HG02623 (cell line): ENCODE results near the gene GTF2A1L.
"Not testable (repeated sequence)": the region's sequence is repeated elsewhere in the genome, so short reads cannot be mapped to it uniquely, and the experiment has no call there.

Experiments used
- ATAC-seq: cut with Tn5 transposase; IDR thresholded peaks from one replicate; pipeline ENCODE4 v1.9.1; 2021; ENCODE audit warnings: moderate library complexity; ENCODE audit not compliant: unreplicated experiment

Gene GTF2A1L

GRCh38 chr2:48694149-48694548 lies 76.5 kb downstream of the GTF2A1L start:
- ATAC-seq = no peak

DNA sequence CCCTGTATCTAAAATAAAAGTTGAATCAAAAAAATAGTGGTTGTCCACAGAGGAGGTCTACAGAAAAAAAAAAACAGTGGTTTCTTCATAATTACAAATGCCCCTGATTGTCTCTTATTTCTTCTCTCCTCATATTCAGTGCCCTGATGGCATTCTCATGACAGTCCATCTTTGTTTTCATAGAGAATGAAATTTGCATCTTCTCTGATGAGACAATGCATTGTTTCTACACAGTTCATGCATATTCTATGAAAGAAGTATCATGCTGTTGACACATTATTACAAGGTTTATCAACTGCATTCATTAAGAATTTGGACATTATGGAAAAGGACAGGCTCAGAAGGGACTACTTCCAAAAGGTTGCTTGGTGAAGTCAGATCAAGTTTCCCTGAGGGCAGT lies 78.3 kb downstream of the GTF2A1L start:
- ATAC-seq = no peak

DNA sequence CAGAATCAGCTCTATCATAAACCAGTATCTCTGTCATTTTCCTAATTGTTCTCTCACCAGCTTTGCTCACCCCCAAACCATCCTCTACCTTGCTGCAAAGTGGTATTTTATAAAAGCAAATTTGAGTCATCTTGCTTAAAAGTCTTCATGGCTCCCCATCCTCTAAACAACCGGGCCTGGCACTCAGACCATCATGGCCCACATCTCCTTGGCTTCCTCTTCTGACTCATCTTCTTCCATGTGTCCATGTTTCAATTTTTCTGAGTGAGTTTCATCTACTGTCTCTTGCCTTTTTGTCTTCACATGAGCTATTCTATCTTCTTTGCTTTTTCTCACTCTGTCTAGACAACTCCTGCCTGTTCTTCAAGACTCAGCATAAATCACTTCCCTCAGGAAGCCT lies 79.2 kb downstream of the GTF2A1L start:
- ATAC-seq = no peak

- ATAC-seq = no peak
These were observed 81.8 kb downstream of the GTF2A1L start for GRCh38 chr2:48699348-48699930.

- ATAC-seq = not testable (repeated sequence)
These were observed 86.0 kb downstream of the GTF2A1L start for GRCh38 chr2:48703621-48704020.

- ATAC-seq = no peak
These were observed 89.8 kb downstream of the GTF2A1L start for GRCh38 chr2:48707466-48707865.

- ATAC-seq = no peak
These were observed 91.7 kb downstream of the GTF2A1L start for GRCh38 chr2:48709096-48710034.

- ATAC-seq = no peak
These were observed 93.7 kb downstream of the GTF2A1L start for GRCh38 chr2:48711343-48711742.

GRCh38 chr2:48712151-48712550 lies 94.5 kb downstream of the GTF2A1L start:
- ATAC-seq = no peak

DNA sequence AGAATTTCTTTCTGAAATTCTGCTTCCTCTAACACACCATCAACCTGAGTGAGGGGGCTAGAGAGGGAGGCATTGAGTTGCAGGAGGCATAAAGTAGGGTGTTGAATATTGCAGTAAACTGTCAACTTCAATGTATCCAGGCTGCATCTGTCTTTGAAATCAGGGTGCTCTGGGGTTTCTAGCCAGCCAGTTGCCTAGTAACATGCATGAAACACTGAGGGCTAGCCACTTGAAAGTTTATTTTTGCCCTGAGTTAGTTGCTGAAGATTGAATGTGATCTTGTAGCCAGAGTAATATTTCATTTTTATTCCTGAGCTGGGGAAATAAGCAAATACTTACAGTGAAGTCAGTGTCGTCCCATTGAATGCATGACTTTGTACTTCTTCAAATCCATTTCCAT lies 96.0 kb downstream of the GTF2A1L start:
- no peak for ATAC-seq

GRCh38 chr2:48714245-48714644 lies 96.6 kb downstream of the GTF2A1L start:
- no peak for ATAC-seq

DNA sequence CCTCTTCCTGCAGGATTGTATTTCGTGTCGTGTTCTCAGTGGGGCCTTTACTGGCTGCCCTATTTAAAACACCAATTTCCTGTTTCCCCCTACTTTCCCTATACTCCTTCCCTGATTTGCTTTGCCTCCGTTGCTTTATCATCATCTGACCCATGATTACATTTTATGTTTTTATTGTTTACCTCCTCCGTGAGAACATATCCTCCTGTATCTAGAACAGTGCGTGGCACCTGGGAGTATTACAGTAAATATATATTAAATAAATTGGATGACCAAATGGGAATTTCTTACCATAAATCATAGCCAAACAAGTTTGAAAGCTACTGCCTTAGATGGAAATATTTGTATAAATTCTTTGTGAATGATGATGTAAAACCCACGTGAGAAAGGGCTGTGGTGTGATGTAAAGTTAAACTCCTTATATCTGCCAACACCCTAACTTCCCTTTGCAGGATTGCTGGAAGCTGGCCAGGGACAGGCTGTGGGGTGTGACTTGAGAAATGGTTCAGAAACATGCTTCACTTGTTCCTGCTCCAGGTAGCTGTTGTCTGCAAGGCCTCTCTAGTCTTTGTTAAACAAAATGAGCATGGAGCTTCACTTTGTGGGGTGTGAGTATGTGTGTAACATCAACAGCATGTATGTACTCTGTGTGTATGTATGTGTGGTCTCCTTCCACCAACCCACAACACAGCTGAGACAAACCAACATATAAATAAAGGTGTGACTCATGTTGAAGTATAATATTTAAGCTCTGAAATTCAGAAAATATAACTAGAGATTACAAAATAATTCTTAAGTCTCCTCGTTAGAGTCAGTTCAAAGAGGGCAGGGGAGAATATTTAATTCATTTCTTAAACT lies 97.6 kb downstream of the GTF2A1L start:
- ATAC-seq = no peak

- no peak for ATAC-seq
These were observed 98.3 kb downstream of the GTF2A1L start for GRCh38 chr2:48715956-48716355.

DNA sequence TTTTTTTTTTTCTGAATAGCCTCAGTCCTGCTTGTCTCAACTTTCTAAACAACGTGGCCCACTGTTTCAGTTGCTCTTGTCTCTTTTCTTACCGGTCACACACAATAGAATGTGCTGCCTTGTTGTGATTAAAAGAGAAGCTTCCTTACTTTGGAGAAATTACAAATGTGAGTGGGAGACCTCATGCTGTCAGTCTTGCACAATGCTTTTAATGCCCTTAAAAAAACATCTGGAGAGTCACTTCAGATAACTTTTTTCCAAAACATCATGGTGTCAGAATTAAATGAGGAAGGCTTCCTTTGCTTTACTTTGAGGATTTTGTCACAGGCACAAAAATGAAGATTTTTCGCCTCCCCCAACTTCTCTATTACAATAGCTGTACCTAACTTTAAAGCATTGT lies 100.2 kb downstream of the GTF2A1L start:
- ATAC-seq = no peak

DNA sequence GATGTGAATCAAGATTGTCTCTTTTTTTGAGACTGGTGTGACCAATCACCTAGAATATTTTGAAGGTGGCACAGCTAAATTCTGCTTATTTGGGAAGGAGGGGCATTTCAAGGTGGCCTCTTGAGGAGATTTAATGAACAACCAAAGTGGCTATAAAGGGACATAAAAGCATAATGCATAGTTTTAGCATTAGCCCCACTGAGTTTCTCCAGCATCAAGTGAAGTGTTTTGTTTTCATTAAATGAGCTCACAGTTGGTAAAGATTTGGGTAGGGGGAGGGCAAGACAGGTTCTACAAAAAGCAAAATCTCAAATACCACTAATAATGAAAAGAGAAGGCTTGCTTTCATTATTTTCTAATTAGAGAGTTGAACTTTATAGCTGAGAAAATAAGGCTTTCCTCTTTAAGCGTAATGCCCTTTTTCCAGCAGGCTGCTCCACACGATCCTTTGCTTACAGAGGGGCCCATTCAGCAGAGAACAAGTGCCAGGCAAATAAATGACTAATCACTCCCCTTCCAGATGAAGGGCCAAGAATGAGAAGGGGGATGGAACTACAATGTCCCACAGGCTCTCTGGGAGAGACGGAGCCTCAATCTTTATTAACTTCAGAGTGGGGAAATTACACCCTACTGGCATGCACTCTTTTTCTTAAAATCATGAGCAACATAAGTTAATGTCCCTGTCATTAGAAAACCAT lies 102.0 kb downstream of the GTF2A1L start:
- no peak for ATAC-seq

GRCh38 chr2:48721158-48721557 lies 103.5 kb downstream of the GTF2A1L start:
- ATAC-seq = no peak

DNA sequence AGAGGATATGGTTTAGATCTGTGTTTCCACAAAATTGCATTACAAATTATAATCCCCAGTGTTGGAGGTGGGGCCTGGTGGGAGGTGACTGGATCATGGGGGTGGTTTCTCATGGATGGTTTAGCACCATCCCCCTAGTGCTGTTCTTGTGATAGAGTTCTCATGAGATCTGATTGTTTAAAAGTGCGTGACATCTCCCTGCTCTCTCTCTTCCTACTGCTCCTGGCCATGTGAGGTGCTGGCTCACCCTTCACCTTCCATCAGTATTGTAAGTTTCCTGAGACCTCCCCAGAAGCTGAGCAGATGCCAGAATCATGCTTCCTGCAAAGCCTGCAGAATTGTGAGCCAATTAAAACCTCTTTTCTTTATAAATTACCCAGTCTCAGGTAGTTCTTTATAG lies 104.7 kb downstream of the GTF2A1L start:
- ATAC-seq = no peak

DNA sequence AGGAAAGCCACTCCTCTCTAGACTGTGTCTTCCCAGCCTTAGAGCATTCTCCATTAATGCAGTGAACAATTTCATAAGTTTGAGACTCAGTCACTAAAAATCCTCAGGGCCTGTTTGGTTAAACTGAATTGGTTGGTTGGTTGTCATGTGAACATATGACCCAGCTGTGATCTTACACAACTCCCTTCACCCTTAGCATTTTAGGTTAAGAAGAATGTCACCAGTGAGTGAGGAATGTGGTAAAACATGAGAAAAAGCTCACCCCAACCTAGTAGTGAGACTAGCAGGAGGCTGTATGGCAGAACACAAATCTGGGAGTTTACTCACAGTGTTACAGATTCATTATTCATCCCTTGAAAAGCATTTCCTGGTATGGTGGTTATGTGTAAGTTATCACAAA lies 105.5 kb downstream of the GTF2A1L start:
- ATAC-seq = no peak

GRCh38 chr2:48724278-48724677 lies 106.6 kb downstream of the GTF2A1L start:
- ATAC-seq = no peak

DNA sequence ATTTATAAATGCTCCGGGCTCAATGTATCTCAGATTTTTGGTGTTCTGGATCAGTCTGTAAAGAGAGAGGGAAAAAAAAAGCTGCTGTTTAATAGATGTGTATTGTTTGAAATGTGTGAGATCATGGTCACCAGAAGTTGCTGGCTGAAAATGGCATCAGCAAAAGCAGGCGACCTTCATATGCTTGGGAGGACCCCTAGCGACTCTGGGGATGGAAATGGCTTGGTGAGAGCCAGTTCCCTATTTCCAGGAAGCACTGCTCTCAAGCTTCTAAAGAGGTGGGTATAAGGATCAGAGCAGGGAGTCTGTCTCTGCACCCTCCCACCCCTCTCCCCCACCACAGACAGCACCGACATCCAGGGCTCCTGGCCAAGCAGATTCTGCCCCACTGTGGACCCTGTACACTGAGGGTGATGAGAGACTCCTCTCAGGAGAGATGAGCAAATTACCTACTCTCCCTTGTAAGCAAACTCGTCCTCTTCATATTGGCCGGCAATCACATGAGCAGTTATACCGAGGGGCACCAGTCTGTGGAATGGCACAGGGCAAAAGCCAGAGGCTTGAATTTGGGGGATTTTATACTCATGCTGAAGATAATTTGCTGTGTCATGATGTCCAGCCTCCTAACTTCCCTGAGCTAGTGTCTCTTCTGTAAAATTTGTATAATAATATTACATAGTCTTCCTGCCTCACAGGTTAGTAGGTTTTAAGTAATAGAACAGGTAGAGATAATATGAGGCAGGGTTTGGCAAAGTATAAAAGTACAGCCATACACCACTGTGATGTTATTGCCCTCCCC lies 108.2 kb downstream of the GTF2A1L start:
- no peak for ATAC-seq
